GM10248 (cell line): Measurements from ENCODE around the gene ZNF101.

Source experiments
- CTCF ChIA-PET: fragments of 300-600 bp; sonication (Branson Sonifier 250); formaldehyde crosslinking; extraction: SDS; loops from one replicate; lab custom pipeline; 2021; ENCODE audit warnings: antibody characterized with exemption; lab: Yijun Ruan, JAX
- POLR2A ChIA-PET: fragments of 350-650 bp; sonication (Branson Sonifier 250); formaldehyde crosslinking; extraction: SDS; loops from one replicate; lab custom pipeline; 2020; ENCODE audit warnings: antibody characterized with exemption; lab: Yijun Ruan, JAX
- DNase-seq: peaks from one replicate; pipeline ENCODE4 v3.0.0; 2012; ENCODE audit errors: extremely low spot score
- CTCF ChIP-seq: IDR thresholded peaks from 2 replicates; pipeline ENCODE4 v1.5.1; 2012; ENCODE audit warnings: mild to moderate bottlenecking, low read depth; ENCODE audit errors: extremely low read depth, missing control alignments, control extremely low read depth

Gene ZNF101

GRCh38 chr19:19719798-19720197 is 51.2 kb downstream of the ZNF101 start:
- POLR2A ChIA-PET, result no interaction called here
- CTCF ChIA-PET, result no interaction called here
- TF ChIP-seq CTCF, result no peak
- DNase-seq, result no peak

- no peak for TF ChIP-seq CTCF
- CTCF ChIA-PET, result no interaction called here
- POLR2A ChIA-PET, result no interaction called here
- DNase-seq, result no peak
Measured at GRCh38 chr19:19721896-19722295, 53.3 kb downstream of the ZNF101 start.

- CTCF ChIA-PET, result interaction anchor here (0.9 to 1.6 kb wide), 3 partner anchors 30 to 78 kb away, joined by 3 to 7 read pairs (median 5); no protein-coding TSS in a partner anchor
- TF ChIP-seq CTCF, result no peak
- POLR2A ChIA-PET, result interaction anchor here (1.0 kb wide), 1 partner anchor 88 kb away, joined by 6 read pairs; no protein-coding TSS in a partner anchor
- peak; percentile 99 for DNase-seq
Measured at GRCh38 chr19:19732579-19733501, 64.2 kb downstream of the ZNF101 start, which contains the start of gene ZNF14. ZNF14 (minus strand) TSS chr19:19733112; CDS start chr19:19732958, 154 bp downstream.
